OCI-LY7 (cell line): Measurements from ENCODE around the gene CD300C. TPM values are rescaled to one million over a fixed set of nuclear protein-coding genes. Genes with fewer than 3 reads are reported as not detected.

Experiments used
- total RNA-seq, 2 experiments: library from RNA; depleted of rRNA in 1 of 2; stranded (reverse); fragments of >200 nt in 1 of 2; shearing (Covaris generic) in 1 of 2; gene quantifications; 2 replicates each; pipeline ENCODE4 v1.2.3, GENCODE V29; 2014 to 2022

The CD300C gene
- total RNA-seq, 2 experiments from 2014 or later: not detected

Other genes starting within 250 kb of the CD300C start
- not detected in 2 replicates for gene KIF19, start 219.9 kb downstream of the CD300C start, total RNA-seq (2014; rRNA removed; shearing (Covaris generic))
- not detected in 2 replicates for gene KIF19, start 219.9 kb downstream of the CD300C start, total RNA-seq (2022)
- not detected in 2 replicates for gene BTBD17, start 184.2 kb downstream of the CD300C start, total RNA-seq (2014; rRNA removed; shearing (Covaris generic))
- gene BTBD17, start 184.2 kb downstream of the CD300C start, total RNA-seq (2022): not detected in 2 replicates
- not detected in 2 replicates for gene GPR142, start 178.6 kb downstream of the CD300C start, total RNA-seq (2014; rRNA removed; shearing (Covaris generic))
- gene GPR142, start 178.6 kb downstream of the CD300C start, total RNA-seq (2022): not detected in 2 replicates
- 9.4 and 19.5 TPM in 2 replicates for gene GPRC5C, start 114.0 kb downstream of the CD300C start, total RNA-seq (2014; rRNA removed; shearing (Covaris generic))
- 1.1 and 2.0 TPM in 2 replicates for gene GPRC5C, start 114.0 kb downstream of the CD300C start, total RNA-seq (2022)
- gene CD300A, start 79.5 kb downstream of the CD300C start, total RNA-seq (2014; rRNA removed; shearing (Covaris generic)): 6.7 and 7.4 TPM in 2 replicates
- gene CD300A, start 79.5 kb downstream of the CD300C start, total RNA-seq (2022): 1.8 and 3.5 TPM in 2 replicates
- not detected in 2 replicates for gene CD300LB, start 14.6 kb downstream of the CD300C start, total RNA-seq (2014; rRNA removed; shearing (Covaris generic))
- not detected in 2 replicates for gene CD300LB, start 14.6 kb downstream of the CD300C start, total RNA-seq (2022)
- gene CD300H, start 21.4 kb upstream of the CD300C start, total RNA-seq (2014; rRNA removed; shearing (Covaris generic)): not detected in 2 replicates
- gene CD300H, start 21.4 kb upstream of the CD300C start, total RNA-seq (2022): not detected in 2 replicates
- gene CD300LD, start 46.2 kb upstream of the CD300C start, total RNA-seq (2014; rRNA removed; shearing (Covaris generic)): not detected in 2 replicates
- gene CD300LD, start 46.2 kb upstream of the CD300C start, total RNA-seq (2022): not detected in 2 replicates
- gene CD300E, start 77.6 kb upstream of the CD300C start, total RNA-seq (2014; rRNA removed; shearing (Covaris generic)): not detected in 2 replicates
- gene CD300E, start 77.6 kb upstream of the CD300C start, total RNA-seq (2022): not detected in 2 replicates
- gene CD300LF, start 166.8 kb upstream of the CD300C start, total RNA-seq (2014; rRNA removed; shearing (Covaris generic)): not detected in 2 replicates
- not detected in 2 replicates for gene CD300LF, start 166.8 kb upstream of the CD300C start, total RNA-seq (2022)
- gene RAB37, start 191.1 kb upstream of the CD300C start, total RNA-seq (2014; rRNA removed; shearing (Covaris generic)): 2.8 and 6.3 TPM in 2 replicates
- gene RAB37, start 191.1 kb upstream of the CD300C start, total RNA-seq (2022): 12.7 and 18.9 TPM in 2 replicates
- 73.2 and 86.1 TPM in 2 replicates for gene NHERF1, start 202.5 kb upstream of the CD300C start, total RNA-seq (2014; rRNA removed; shearing (Covaris generic))
- 116 and 122 TPM in 2 replicates for gene NHERF1, start 202.5 kb upstream of the CD300C start, total RNA-seq (2022)
- gene NAT9, start 230.2 kb upstream of the CD300C start, total RNA-seq (2014; rRNA removed; shearing (Covaris generic)): 77.2 and 99.3 TPM in 2 replicates
- 87.9 and 89.0 TPM in 2 replicates for gene NAT9, start 230.2 kb upstream of the CD300C start, total RNA-seq (2022)